ENCODE measurements around the gene MPV17L2. TPM values are rescaled to one million over a fixed set of nuclear protein-coding genes. Genes with fewer than 3 reads are reported as not detected.

The MPV17L2 gene
- polyA plus RNA-seq, 1 donor from 2014 or later = 17.7 TPM

Small RNAs within 50 kb of the gene (small RNA-seq; reads per million reads assigned to genes)
- gene IFI30 = 0 reads per million in 3 experiments

Other genes with a start within 250 kb of the MPV17L2 start
- gene KCNN1, start 226.1 kb upstream of the MPV17L2 start, polyA plus RNA-seq = 9.9 and 13.8 TPM in 2 replicates
- gene ARRDC2, start 185.0 kb upstream of the MPV17L2 start, polyA plus RNA-seq = 0.10 and 3.6 TPM in 2 replicates
- gene IL12RB1, start 106.3 kb upstream of the MPV17L2 start, polyA plus RNA-seq = not detected in 2 replicates
- gene MAST3, start 95.4 kb upstream of the MPV17L2 start, polyA plus RNA-seq = 2.3 and 2.4 TPM in 2 replicates
- 14.8 and 19.1 TPM in 2 replicates for gene PIK3R2, start 40.1 kb upstream of the MPV17L2 start, polyA plus RNA-seq
- 0.82 TPM in 1 of 2 replicates, not detected in the other for gene IFI30, start 19.4 kb upstream of the MPV17L2 start, polyA plus RNA-seq
- 32.3 and 49.4 TPM in 2 replicates for gene RAB3A, start 10.8 kb downstream of the MPV17L2 start, polyA plus RNA-seq
- 1.6 and 2.6 TPM in 2 replicates for gene PDE4C, start 33.2 kb downstream of the MPV17L2 start, polyA plus RNA-seq
- gene IQCN, start 81.2 kb downstream of the MPV17L2 start, polyA plus RNA-seq = 2.5 and 3.7 TPM in 2 replicates
- 94.9 and 134 TPM in 2 replicates for gene JUND, start 88.4 kb downstream of the MPV17L2 start, polyA plus RNA-seq
- gene LSM4, start 129.9 kb downstream of the MPV17L2 start, polyA plus RNA-seq = 382 and 410 TPM in 2 replicates
- gene PGPEP1, start 147.4 kb downstream of the MPV17L2 start, polyA plus RNA-seq = 5.9 and 10.9 TPM in 2 replicates
- 1.6 TPM in 1 of 2 replicates, not detected in the other for gene GDF15, start 192.9 kb downstream of the MPV17L2 start, polyA plus RNA-seq
- gene LRRC25, start 204.4 kb downstream of the MPV17L2 start, polyA plus RNA-seq = not detected in 2 replicates
- gene SSBP4, start 226.2 kb downstream of the MPV17L2 start, polyA plus RNA-seq = 148 and 166 TPM in 2 replicates
- gene ISYNA1, start 244.9 kb downstream of the MPV17L2 start, polyA plus RNA-seq = 123 and 164 TPM in 2 replicates